H9 (cell line): ENCODE data around the gene OR5H6. TPM values are rescaled to one million over a fixed set of nuclear protein-coding genes. Genes with fewer than 3 reads are reported as not detected.

Experiments
- DNase-seq: peaks from one replicate; pipeline ENCODE4 v3.0.0-alpha.2; 2017
- H2AFZ ChIP-seq: one replicate; pipeline ENCODE4 v1.6.1; 2013; ENCODE audit warnings: mild to moderate bottlenecking, low read length, control low read depth, moderate library complexity
- H2AK5ac ChIP-seq: 2 replicates; pipeline ENCODE4 v1.6.1; 2013; ENCODE audit warnings: low read length, control low read depth, mixed read lengths; ENCODE audit not compliant: insufficient read length
- H2BK120ac ChIP-seq: one replicate; pipeline ENCODE4 v1.6.1; 2013; ENCODE audit warnings: low read depth, mild to moderate bottlenecking, low read length, control low read depth, inconsistent platforms; ENCODE audit not compliant: poor library complexity, severe bottlenecking
- H2BK12ac ChIP-seq: 2 replicates; pipeline ENCODE4 v1.6.1; 2013; ENCODE audit warnings: low read length, control low read depth, mixed read lengths, low read depth; ENCODE audit not compliant: insufficient read length
- H2BK15ac ChIP-seq: 2 replicates; pipeline ENCODE4 v1.6.1; 2013; ENCODE audit warnings: low read depth, low read length, control low read depth
- H2BK20ac ChIP-seq: one replicate; pipeline ENCODE4 v1.6.1; 2013; ENCODE audit warnings: low read depth, mild to moderate bottlenecking, low read length, control low read depth, inconsistent platforms; ENCODE audit not compliant: poor library complexity, severe bottlenecking
- H2BK5ac ChIP-seq: 2 replicates; pipeline ENCODE4 v1.6.1; 2013; ENCODE audit warnings: low read length, control low read depth, mixed read lengths; ENCODE audit not compliant: insufficient read length
- H3K14ac ChIP-seq: 2 replicates; pipeline ENCODE4 v1.6.1; 2013; ENCODE audit warnings: low read length, control low read depth; ENCODE audit not compliant: insufficient read depth
- H3K18ac ChIP-seq: 2 replicates; pipeline ENCODE4 v1.6.1; 2013; ENCODE audit warnings: low read depth, mild to moderate bottlenecking, mixed read lengths, low read length, control low read depth; ENCODE audit not compliant: insufficient read length
- H3K23ac ChIP-seq: 2 replicates; pipeline ENCODE4 v1.6.1; 2013; ENCODE audit warnings: low read length, control low read depth, mixed read lengths, low read depth; ENCODE audit not compliant: insufficient read length
- H3K23me2 ChIP-seq: 2 replicates; pipeline ENCODE4 v1.6.1; 2013; ENCODE audit warnings: low read depth, mild to moderate bottlenecking, mixed read lengths, low read length, control low read depth; ENCODE audit not compliant: insufficient read length, poor library complexity, severe bottlenecking
- H3K27ac ChIP-seq: 2 replicates; pipeline ENCODE4 v1.5.1; 2013; ENCODE audit warnings: low read length, control low read depth, mixed read lengths, low read depth; ENCODE audit not compliant: insufficient read length
- H3K27me3 ChIP-seq: 2 replicates; pipeline ENCODE4 v1.6.1; 2013; ENCODE audit warnings: low read length, control low read depth, inconsistent platforms; ENCODE audit not compliant: insufficient read depth
- H3K4ac ChIP-seq: 2 replicates; pipeline ENCODE4 v1.6.1; 2013; ENCODE audit warnings: low read depth, mild to moderate bottlenecking, control low read depth, inconsistent platforms, low read length, moderate library complexity
- H3K4me1 ChIP-seq: 2 replicates; pipeline ENCODE4 v1.6.1; 2013; ENCODE audit warnings: low read length, control low read depth, inconsistent platforms; ENCODE audit not compliant: insufficient read depth
- H3K4me2 ChIP-seq: 2 replicates; pipeline ENCODE4 v1.6.1; 2013; ENCODE audit warnings: low read length, control low read depth, mixed read lengths; ENCODE audit not compliant: insufficient read length, insufficient read depth
- H3K56ac ChIP-seq: 2 replicates; pipeline ENCODE4 v1.6.1; 2013; ENCODE audit warnings: low read depth, mild to moderate bottlenecking, mixed read lengths, low read length, control low read depth; ENCODE audit not compliant: insufficient read length
- H3K79me1 ChIP-seq: 2 replicates; pipeline ENCODE4 v1.6.1; 2013; ENCODE audit warnings: low read depth, mild to moderate bottlenecking, moderate library complexity, low read length, control low read depth, inconsistent platforms; ENCODE audit not compliant: insufficient read depth, poor library complexity, severe bottlenecking
- H3K79me2 ChIP-seq: 2 replicates; pipeline ENCODE4 v1.6.1; 2013; ENCODE audit warnings: low read length, control low read depth, inconsistent platforms; ENCODE audit not compliant: insufficient read depth
- H3K9ac ChIP-seq: 2 replicates; pipeline ENCODE4 v1.6.1; 2013; ENCODE audit warnings: low read length, control low read depth, mixed read lengths; ENCODE audit not compliant: insufficient read length; ENCODE audit errors: extremely low read depth
- H3K9me3 ChIP-seq: one replicate; pipeline ENCODE4 v1.6.1; 2013; ENCODE audit warnings: low read depth, low read length, inconsistent platforms; ENCODE audit not compliant: control insufficient read depth
- H3T11ph ChIP-seq: one replicate; pipeline ENCODE4 v1.6.1; 2013; ENCODE audit warnings: mild to moderate bottlenecking, low read length, control low read depth, inconsistent platforms
- H4K20me1 ChIP-seq: one replicate; pipeline ENCODE4 v1.6.1; 2013; ENCODE audit not compliant: control insufficient read depth, insufficient read length, insufficient read depth
- H4K5ac ChIP-seq: 2 replicates; pipeline ENCODE4 v1.6.1; 2013; ENCODE audit warnings: low read depth, mild to moderate bottlenecking, mixed read lengths, low read length, control low read depth; ENCODE audit not compliant: insufficient read length
- H4K8ac ChIP-seq: replicated peaks from 2 replicates; pipeline ENCODE4 v1.6.1; 2013; ENCODE audit warnings: low read length, control low read depth, mixed read lengths, low read depth; ENCODE audit not compliant: insufficient read length
- H4K91ac ChIP-seq: 2 replicates; pipeline ENCODE4 v1.6.1; 2013; ENCODE audit warnings: low read depth, mild to moderate bottlenecking, moderate library complexity, mixed read lengths, low read length, control low read depth; ENCODE audit not compliant: insufficient read length
- H3K27ac Mint-ChIP-seq, 3 experiments: 2 replicates in 2 of 3; 3 replicates in 1 of 3; pipeline ENCODE4 v1.8.0; 2020 to 2021; ENCODE audit warnings: mixed read lengths in 3 of 3, mild to moderate bottlenecking in 1 of 3, moderate library complexity in 1 of 3
- H3K27me3 Mint-ChIP-seq: 2 replicates; pipeline ENCODE4 v1.8.0; 2021; ENCODE audit warnings: low read depth, mild to moderate bottlenecking, moderate library complexity, mixed read lengths
- H3K36me3 Mint-ChIP-seq, 3 experiments: 2 replicates in 2 of 3; 3 replicates in 1 of 3; pipeline ENCODE4 v1.8.0; 2020 to 2021; ENCODE audit warnings: low read depth in 3 of 3, mixed read lengths in 3 of 3; ENCODE audit not compliant: insufficient read depth in 1 of 3
- H3K4me1 Mint-ChIP-seq, 2 experiments: 2 replicates each; pipeline ENCODE4 v1.8.0; 2020; ENCODE audit warnings: mixed read lengths in 2 of 2
- H3K4me3 Mint-ChIP-seq, 2 experiments: 2 replicates in 1 of 2; 3 replicates in 1 of 2; pipeline ENCODE4 v1.8.0; 2020 to 2021; ENCODE audit warnings: mild to moderate bottlenecking in 2 of 2, mixed read lengths in 2 of 2, moderate library complexity in 1 of 2
- H3K9me3 Mint-ChIP-seq, 2 experiments: 2 replicates in 1 of 2; 3 replicates in 1 of 2; pipeline ENCODE4 v1.8.0; 2020; ENCODE audit warnings: mild to moderate bottlenecking in 2 of 2, mixed read lengths in 2 of 2, moderate library complexity in 1 of 2
- CTCF ChIP-seq: fragments of 200-600 bp; sonication (generic); conservative IDR thresholded peaks from 3 replicates; pipeline ENCODE4 v1.8.0; 2021; ENCODE audit warnings: antibody characterized with exemption, mild to moderate bottlenecking
- WGBS: extraction: QIAGEN DNeasy Blood & Tissue Kit; methylation state at CpG from one replicate; pipeline ENCODE4 v1.1.7; 2013; ENCODE audit warnings: missing lambda C conversion rate, low lambda C conversion rate, mixed read lengths; ENCODE audit not compliant: insufficient read length; ENCODE audit errors: extremely low coverage; 5-methylcytosine and 5-hydroxymethylcytosine counted together
- total RNA-seq: library from RNA; stranded (reverse); gene quantifications from 2 replicates; pipeline ENCODE4 v1.2.1, GENCODE V29; 2021

The OR5H6 gene
- total RNA-seq, 1 experiment from 2014 or later: not detected

- Histone ChIP-seq H3K23ac (no peak overlapping the region), H2BK5ac (no peak overlapping the region), H2AK5ac (no peak overlapping the region), H2BK12ac (no peak overlapping the region), H4K20me1 (no peaks in the 10 kb centered on the region), H3K23me2 (no peaks in the 10 kb centered on the region), H3K18ac (no peak overlapping the region), H3K27me3 (no peaks in the 10 kb centered on the region), H3K27ac (no peak overlapping the region), H2BK15ac (no peak overlapping the region), H2BK20ac (no peak overlapping the region), H3K9ac (no peak overlapping the region), H3K56ac (no peak overlapping the region), H2BK120ac (no peak overlapping the region), H2AFZ (no peak overlapping the region), H3K4me1 (no peaks in the 10 kb centered on the region), H3T11ph (no peak overlapping the region), H4K91ac (no peak overlapping the region), H4K8ac (no peak overlapping the region), H3K4ac (no peak overlapping the region), H3K79me2 (peaks cover 2% of the 10 kb centered on the region; the same call in 1 of the 2 replicates), H3K14ac (no peak overlapping the region), H3K79me1 (no peaks in the 10 kb centered on the region), H3K4me2 (no peak overlapping the region), H4K5ac (no peak overlapping the region), H3K9me3 (peaks cover 10% of the 10 kb centered on the region)
- H3K4me3 Mint-ChIP-seq: no peak overlapping the region
- DNase-seq: no peak
- H3K4me1 Mint-ChIP-seq: no peaks in the 10 kb centered on the region
- no peaks in the 10 kb centered on the region; the same call in 1 of the 2 replicates for H3K27me3 Mint-ChIP-seq
- WGBS: no CpG with 5 or more reads among the region's 3 CpGs
- H3K36me3 Mint-ChIP-seq: peaks cover 13 to 29% (median 24%) of the 10 kb centered on the region in 3 experiments
- H3K27ac Mint-ChIP-seq: no peak overlapping the region
- peaks cover 9 to 19% of the 10 kb centered on the region in 2 experiments for H3K9me3 Mint-ChIP-seq
- no peak for TF ChIP-seq CTCF
Observed at GRCh38 chr3:98272126-98272525, 8.1 kb downstream of the OR5H6 start.
